GM12875 (cell line): ENCODE data around the gene USP24.

Experiments used
- H3K4me3 ChIP-seq: one replicate; pipeline ENCODE4 v1.5.1; 2011; ENCODE audit warnings: low read depth, low read length, control low read depth
- CTCF ChIP-seq: IDR thresholded peaks from 2 replicates; pipeline ENCODE4 v1.5.1; 2011; ENCODE audit warnings: low read depth, mild to moderate bottlenecking, control low read depth, inconsistent platforms, low read length, moderate library complexity, borderline replicate concordance; ENCODE audit not compliant: insufficient read depth

USP24 gene

GRCh38 chr1:55217226-55217986, 2.2 kb upstream of the USP24 start:
- TF ChIP-seq CTCF: no peak
- no peak overlapping the region for H3K4me3 ChIP-seq

- TF ChIP-seq CTCF: no peak
- peak overlapping the region; percentile 95 for H3K4me3 ChIP-seq
Observed at GRCh38 chr1:55216096-55216495, 932 bp upstream of the USP24 start.

GRCh38 chr1:55214934-55215193, 300 bp downstream of the USP24 start:
- H3K4me3 ChIP-seq: peak overlapping the region; percentile 95
- no peak for TF ChIP-seq CTCF

GRCh38 chr1:55214212-55214933, 791 bp downstream of the USP24 start:
- TF ChIP-seq CTCF: no peak

GRCh38 chr1:55213885-55214211, 1.3 kb downstream of the USP24 start:
- peak overlapping the region; percentile 95 for H3K4me3 ChIP-seq
- TF ChIP-seq CTCF: no peak

More at GRCh38 chr1:55214212-55214933, 791 bp downstream of the USP24 start:
- peak overlapping the region; percentile 95 for H3K4me3 ChIP-seq

- no peak for TF ChIP-seq CTCF
- peak overlapping the region; percentile 95 for H3K4me3 ChIP-seq
Observed at GRCh38 chr1:55213151-55213884, 1.8 kb downstream of the USP24 start.
